Peyer's patch (tissue), 4 donors: Measurements from ENCODE around the gene ACOT6. TPM values are rescaled to one million over a fixed set of nuclear protein-coding genes. Genes with fewer than 3 reads are reported as not detected.
"Not testable (repeated sequence)": the region's sequence is repeated elsewhere in the genome, so short reads cannot be mapped to it uniquely, and the experiment has no call there.

ENCODE experiments used
- DNase-seq, 3 donors: peaks; one replicate each; pipeline ENCODE4 v3.0.0-alpha.2; 2017 to 2019
- H3K27ac ChIP-seq, 4 donors: fragments of 200-600 bp; sonication (generic); one replicate each; pipeline ENCODE4 v1.5.1; 2016 to 2019
- H3K27me3 ChIP-seq, 2 donors: fragments of 200-600 bp; sonication (generic); one replicate each; pipeline ENCODE4 v1.5.1; 2019
- H3K36me3 ChIP-seq, 3 donors: fragments of 200-600 bp; sonication (generic); one replicate each; pipeline ENCODE4 v1.5.1; 2016 to 2019
- H3K4me1 ChIP-seq, 4 donors: fragments of 200-600 bp; sonication (generic); one replicate each; pipeline ENCODE4 v1.5.1; 2016 to 2019
- H3K4me3 ChIP-seq, 4 donors: fragments of 200-600 bp; sonication (generic); 1 replicate in 3 of 4; 2 replicates in 1 of 4; pipeline ENCODE4 v1.5.1; 2016 to 2019; ENCODE audit warnings: mild to moderate bottlenecking in 1 of 4
- H3K9me3 ChIP-seq, 4 donors: fragments of 200-600 bp; sonication (generic); one replicate each; pipeline ENCODE4 v1.5.1; 2016 to 2019; ENCODE audit warnings: mild to moderate bottlenecking in 1 of 4
- CTCF ChIP-seq, 6 experiments: fragments of 450-650 bp in 4 of 6; fragments of 200-600 bp in 2 of 6; sonication (generic) in 1 of 6; IDR thresholded peaks; one replicate each; pipeline ENCODE4 v1.5.1; 2017 to 2019; ENCODE audit warnings: antibody characterized with exemption in 6 of 6, mild to moderate bottlenecking in 3 of 6, moderate library complexity in 1 of 6
- POLR2A ChIP-seq, 2 donors: fragments of 450-650 bp; IDR thresholded peaks; one replicate each; pipeline ENCODE4 v1.5.1; 2017; ENCODE audit warnings: antibody characterized with exemption in 2 of 2, mild to moderate bottlenecking in 2 of 2, moderate library complexity in 2 of 2
- total RNA-seq, 4 donors: library from RNA; depleted of rRNA; stranded (reverse); fragments of >200 nt; gene quantifications; one replicate each; pipeline ENCODE4 v1.1.0, GENCODE V29; 2016

Gene ACOT6
- total RNA-seq, 4 donors from 2014 or later = not detected

DNA sequence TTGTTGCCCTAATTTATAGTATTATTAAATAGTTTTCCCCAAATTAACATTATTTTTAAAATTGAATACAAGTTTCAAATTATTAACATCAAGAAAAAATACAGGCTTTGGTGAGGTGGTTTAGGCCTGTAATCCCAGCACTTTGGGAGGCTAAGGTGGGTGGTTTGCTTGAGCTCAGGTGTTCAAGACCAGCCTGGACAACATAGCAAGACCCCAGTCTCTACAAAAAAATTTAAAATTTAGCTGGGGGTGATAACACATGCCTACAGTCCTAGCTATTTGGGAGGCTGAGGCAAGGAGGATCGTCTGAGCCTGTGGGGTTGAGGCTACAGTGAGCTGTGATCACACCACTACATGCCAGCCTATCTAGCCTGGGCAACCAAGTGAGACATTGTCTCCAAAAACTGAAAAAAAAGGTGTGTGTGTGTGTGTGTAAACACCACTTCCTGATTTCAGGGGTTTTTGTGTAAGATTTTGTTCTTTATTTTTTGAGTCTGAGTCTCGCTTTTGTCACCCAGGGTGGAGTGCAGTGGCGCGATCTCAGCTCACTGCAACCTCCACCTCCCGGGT is 28.6 kb downstream of the ACOT6 start:
- no peak overlapping the region for H3K4me3 ChIP-seq
- H3K9me3 ChIP-seq = no peaks in the 10 kb centered on the region
- H3K27ac ChIP-seq = no peak overlapping the region
- no peaks in the 10 kb centered on the region for H3K27me3 ChIP-seq
- DNase-seq = no peak
- no peaks in the 10 kb centered on the region for H3K36me3 ChIP-seq
- peaks cover 0 to 8% (median 0%) of the 10 kb centered on the region in 4 donors for H3K4me1 ChIP-seq
- TF ChIP-seq CTCF (IDR thresholded peaks at IDR 0.05) (no peak), POLR2A (IDR thresholded peaks at IDR 0.05) (no peak)

DNA sequence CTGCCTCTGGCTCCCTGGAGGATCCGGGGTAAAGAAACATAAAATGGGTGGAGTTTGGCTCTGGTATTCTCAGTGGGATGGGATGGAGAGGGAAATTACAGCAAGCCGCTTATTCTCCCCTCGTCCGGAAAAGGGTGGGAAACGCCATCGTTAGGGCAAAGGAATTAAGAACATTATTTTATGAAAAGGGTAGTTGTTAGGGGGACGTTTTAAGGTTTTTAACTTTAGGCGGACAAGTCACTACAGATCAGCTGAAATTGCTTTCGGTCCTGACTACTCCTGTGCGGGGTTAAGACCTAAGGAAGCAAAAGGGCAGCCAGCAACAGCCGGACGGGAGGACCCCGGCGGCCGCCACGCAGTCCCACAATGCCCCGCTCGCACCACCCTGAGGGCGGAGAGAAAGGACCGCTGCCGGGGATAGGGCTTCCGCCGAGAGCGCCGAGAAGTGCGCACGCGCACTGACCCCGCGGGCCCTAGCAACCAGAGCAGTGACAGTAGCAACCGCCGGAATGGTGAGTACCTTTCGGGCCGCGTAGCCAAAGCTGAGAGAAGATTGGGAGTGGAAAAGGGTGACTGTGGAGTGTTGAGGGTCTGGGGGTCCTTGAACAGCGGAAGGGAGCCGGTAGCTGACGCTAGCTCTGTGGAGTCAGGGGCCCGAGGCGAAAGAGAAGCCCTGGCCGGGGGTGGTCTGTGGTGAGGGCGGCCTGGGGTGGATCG is 32.4 kb downstream of the ACOT6 start, which contains the start of gene DNAL1:
Gene DNAL1 (plus strand): TSS at position 456 of the 717 bp plus-strand sequence. CDS start 54 bp downstream, at position 510.
- Histone ChIP-seq H3K4me3 (peak within 1 kb of the TSS; percentile 50 to 77 (median 66)), H3K4me1 (peaks cover 0 to 9% (median 0%) of the 10 kb centered on the region in 4 donors), H3K36me3 (no peaks in the 10 kb centered on the region), H3K27ac (peak within 1 kb of the TSS; percentile 66 to 79 (median 74)), H3K9me3 (no peaks in the 10 kb centered on the region), H3K27me3 (no peaks in the 10 kb centered on the region)
- TF ChIP-seq POLR2A (IDR thresholded peaks at IDR 0.05) (peak in 1 of 2 donors; percentile 39), CTCF (IDR thresholded peaks at IDR 0.05) (peak in 2 of 6 experiments; percentile 3 to 20)
- peak; percentile 86 to 96 (median 93) for DNase-seq

- TF ChIP-seq POLR2A (IDR thresholded peaks at IDR 0.05) (no peak), CTCF (IDR thresholded peaks at IDR 0.05) (no peak)
- Histone ChIP-seq H3K36me3 (no peaks in the 10 kb centered on the region), H3K4me1 (peaks cover 0 to 9% (median 0%) of the 10 kb centered on the region in 4 donors), H3K4me3 (peak overlapping the region; percentile 50 to 77 (median 66)), H3K9me3 (no peaks in the 10 kb centered on the region), H3K27ac (peak overlapping the region; percentile 66 to 79 (median 74)), H3K27me3 (no peaks in the 10 kb centered on the region)
- no peak for DNase-seq
Measured at GRCh38 chr14:73645248-73645610, 32.9 kb downstream of the ACOT6 start.

- Histone ChIP-seq H3K4me3 (no peak overlapping the region), H3K36me3 (no peaks in the 10 kb centered on the region), H3K27me3 (no peaks in the 10 kb centered on the region), H3K9me3 (no peaks in the 10 kb centered on the region), H3K4me1 (no peaks in the 10 kb centered on the region), H3K27ac (no peak overlapping the region)
- no peak for DNase-seq
- TF ChIP-seq POLR2A (IDR thresholded peaks at IDR 0.05) = no peak
- no peak for TF ChIP-seq CTCF (IDR thresholded peaks at IDR 0.05)
Measured at GRCh38 chr14:73651005-73651404, 38.7 kb downstream of the ACOT6 start.

GRCh38 chr14:73655851-73656250 is 43.5 kb downstream of the ACOT6 start:
- TF ChIP-seq CTCF (IDR thresholded peaks at IDR 0.05) = no peak
- TF ChIP-seq POLR2A (IDR thresholded peaks at IDR 0.05) = no peak
- no peaks in the 10 kb centered on the region for H3K27me3 ChIP-seq
- no peaks in the 10 kb centered on the region for H3K9me3 ChIP-seq
- DNase-seq = no peak
- no peaks in the 10 kb centered on the region for H3K4me1 ChIP-seq
- no peak overlapping the region for H3K4me3 ChIP-seq
- no peak overlapping the region for H3K27ac ChIP-seq
- H3K36me3 ChIP-seq = no peaks in the 10 kb centered on the region

DNA sequence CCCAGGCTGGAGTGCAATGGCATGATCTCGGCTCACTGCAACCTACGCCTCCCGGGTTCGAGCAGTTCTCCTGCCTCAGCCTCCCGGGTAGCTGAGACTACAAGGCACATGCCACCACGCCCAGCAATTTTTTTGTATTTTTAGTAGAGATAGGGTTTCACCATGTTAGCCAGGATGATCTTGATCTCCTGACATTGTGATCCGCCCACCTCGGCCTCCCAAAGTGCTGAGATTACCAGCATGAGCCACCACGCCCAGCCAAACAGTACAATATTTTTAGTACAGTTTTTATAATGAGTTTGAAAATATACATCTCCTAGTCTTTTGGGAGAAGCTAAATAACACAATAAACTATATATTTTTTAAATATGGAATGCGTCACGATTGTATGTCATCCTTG is 46.9 kb downstream of the ACOT6 start:
- H3K9me3 ChIP-seq, H3K4me1 ChIP-seq, H3K27ac ChIP-seq, DNase-seq, H3K4me3 ChIP-seq, H3K27me3 ChIP-seq, H3K36me3 ChIP-seq: not testable (repeated sequence)
